GM19455 (cell line): ENCODE data around the gene ABCC3.

Source experiments
- ATAC-seq: cut with Tn5 transposase; IDR thresholded peaks from one replicate; pipeline ENCODE4 v1.9.1; 2021; ENCODE audit not compliant: unreplicated experiment

The ABCC3 gene

DNA sequence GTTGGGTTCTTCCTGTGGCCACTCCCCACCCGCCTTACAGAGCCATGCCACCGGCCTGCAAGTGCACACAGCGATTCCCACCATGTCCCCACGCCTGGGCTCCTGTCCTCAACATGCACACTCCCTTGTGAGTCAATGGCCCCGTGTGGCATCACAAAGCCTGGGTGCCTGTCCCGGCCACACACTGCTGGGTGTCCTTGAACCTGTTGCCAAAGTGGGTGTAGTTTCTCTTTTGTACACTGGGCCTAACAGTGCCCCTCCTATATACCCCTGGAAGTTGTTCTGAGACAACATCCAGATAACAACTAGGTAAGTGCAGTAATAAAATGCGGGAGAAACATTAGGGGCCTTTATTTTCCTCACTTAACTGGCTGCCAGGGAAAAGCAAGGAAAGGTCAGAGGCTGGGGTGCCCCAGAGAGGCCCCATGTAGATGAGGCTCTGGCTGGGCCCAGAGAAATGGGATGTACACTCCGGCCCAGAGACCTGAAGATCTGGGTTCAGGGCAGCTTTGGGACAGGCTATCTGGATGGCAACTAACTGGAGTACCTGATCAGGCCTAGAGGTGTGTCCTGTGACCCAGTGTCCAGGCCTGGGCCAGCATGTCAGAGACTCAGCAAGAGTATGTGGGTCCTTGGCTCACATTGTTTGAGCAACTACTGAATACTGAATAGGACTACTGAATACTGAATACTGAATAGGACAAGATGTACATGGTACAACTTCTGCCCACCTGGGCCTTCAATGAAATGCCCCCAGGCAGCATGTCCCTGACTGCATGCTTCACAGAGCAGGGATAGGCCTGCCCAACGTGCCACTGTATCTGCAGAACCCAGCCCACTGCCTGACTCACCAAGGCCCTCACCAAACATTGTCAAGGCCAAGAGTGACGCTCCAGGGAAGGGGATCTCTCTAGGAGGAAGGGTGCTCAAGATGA is 8.3 kb downstream of the ABCC3 start:
- no peak for ATAC-seq

DNA sequence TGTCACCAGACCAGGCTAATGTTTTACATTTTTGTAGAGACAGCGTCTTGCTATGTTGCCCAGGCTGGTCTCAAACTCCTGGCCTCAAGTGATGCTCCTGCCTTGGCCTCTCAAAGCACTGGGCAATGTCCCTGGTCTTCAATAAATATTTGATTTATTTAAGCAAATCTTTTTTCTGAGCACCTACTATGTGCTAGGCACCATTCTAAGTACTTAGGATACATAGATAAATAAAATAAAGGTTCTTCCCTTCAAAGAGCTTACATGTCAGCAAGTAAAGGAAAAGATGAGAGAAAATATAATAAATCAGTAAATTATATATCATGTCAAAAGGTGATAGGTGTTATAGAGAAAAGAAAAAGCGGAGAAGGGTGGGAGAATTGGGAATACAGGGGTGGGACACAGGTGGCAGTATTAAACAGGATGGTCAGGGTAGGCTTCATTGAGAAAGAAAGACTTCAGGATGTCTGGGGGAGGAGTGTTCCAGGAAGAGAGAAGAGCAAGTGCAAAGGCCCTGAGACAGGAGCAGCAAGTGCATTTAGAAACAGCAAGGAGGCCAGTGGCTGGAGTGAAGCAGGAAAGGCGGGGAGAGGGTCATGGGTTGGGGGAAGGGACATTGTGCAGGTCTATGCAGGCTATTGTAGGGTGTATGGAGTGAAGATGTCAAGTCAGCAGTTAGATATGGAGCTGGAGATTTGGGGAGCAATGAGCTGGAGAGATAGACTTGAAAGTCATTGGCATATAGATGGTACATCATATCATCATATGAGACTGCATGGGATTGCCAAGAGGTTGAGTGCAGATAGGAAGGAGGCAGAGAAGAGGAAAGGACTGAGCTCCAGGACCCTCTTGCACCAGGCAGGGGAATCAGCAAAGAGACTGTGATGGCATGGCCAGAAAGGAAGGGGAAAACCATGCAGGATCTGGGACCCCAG is 11.3 kb downstream of the ABCC3 start:
- no peak for ATAC-seq

DNA sequence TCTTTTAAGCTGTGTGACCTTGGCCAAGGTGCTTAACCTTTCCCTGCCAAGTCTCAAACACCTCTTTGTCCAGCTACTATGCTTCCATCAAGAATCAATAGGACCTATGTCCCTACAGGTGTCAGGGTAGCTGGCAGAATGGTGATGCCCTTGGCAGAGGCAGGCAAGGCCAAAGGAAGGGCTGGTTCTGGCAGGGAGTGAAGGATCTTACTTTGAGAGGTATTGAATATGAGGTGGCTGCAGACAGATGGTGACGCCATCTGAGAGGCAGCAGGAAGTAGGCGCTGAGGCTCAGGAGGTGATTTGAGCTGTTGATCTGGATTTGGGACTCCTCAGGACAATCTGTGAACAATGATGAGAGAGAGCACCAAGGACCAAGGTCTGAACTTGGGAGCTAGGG is 12.5 kb downstream of the ABCC3 start:
- ATAC-seq: no peak

DNA sequence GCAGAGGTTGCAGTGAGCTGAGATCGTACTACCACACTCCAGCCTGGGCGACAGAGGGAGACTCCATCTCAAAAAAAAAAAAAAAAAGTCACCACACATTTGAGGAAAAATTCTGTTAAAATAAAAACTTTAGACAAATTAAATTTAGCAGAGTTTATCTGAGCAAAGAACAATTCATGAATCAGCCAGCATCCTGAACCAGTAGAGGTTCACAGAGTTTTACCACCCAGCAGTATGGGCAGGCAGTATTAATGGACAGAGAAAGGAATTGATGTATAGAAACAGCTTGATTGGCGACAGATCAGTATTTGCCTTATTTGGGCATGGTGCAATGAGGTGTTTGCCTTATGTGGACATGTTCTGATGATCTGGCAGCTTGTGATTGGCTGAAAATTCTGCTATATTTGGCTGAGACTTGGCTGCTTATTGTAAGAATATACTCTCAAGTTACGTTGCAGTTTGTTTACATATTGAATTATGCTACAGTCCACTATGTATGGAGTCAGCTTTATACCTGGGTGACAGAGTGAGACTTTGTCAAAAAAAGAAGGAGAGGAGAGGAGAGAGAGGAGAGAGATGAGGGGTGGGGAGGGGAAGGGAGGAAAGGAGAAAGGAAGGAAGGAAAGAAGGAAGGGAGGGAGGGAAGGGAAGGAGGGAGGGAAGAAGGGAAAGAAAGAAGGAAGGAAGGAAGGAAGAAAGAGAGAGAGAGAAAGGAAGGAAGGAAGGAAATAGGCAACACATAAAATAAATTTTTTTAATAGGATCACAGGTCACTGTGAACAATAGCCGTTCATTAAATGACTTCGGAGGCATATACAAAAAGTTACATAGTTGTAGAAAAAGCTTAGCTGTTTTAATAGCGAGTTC is 14.6 kb downstream of the ABCC3 start:
- ATAC-seq: no peak

DNA sequence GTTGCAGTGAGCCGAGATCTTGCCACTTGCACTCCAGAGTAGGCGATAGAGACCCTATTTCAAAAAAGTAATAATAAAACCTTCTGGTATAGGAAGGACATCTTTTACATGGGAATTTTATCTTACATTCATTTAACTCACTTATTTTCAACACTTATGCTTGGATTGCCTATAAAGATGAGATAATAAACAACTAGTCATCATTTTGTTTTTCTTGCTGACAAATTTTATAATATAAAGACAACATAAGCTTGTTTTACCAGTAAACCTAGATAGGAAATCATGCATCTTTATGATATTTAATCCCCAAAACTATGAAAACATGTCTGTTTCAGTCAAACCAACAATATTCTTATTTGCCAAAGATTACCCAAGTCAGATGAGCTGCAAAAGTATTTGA is 17.0 kb downstream of the ABCC3 start:
- ATAC-seq: no peak

DNA sequence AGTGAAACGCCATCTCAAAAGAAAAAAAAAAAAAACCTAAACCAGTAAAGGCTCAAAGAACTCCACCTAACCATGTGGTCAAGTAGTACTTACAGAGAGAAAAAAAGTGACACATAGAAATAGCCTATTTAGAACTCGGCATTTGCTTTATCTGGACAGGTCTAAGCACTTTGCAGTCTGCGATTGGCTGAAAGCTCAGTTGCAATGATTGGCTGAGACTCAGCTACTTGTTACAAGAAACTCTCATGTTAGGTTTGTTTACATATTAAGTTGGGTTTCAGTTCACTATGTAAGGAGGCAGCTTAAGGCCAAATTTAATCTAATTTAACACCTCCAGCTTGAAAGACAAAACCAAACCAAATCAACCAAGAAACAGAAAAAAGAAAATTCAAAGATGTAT is 19.1 kb downstream of the ABCC3 start:
- no peak for ATAC-seq

DNA sequence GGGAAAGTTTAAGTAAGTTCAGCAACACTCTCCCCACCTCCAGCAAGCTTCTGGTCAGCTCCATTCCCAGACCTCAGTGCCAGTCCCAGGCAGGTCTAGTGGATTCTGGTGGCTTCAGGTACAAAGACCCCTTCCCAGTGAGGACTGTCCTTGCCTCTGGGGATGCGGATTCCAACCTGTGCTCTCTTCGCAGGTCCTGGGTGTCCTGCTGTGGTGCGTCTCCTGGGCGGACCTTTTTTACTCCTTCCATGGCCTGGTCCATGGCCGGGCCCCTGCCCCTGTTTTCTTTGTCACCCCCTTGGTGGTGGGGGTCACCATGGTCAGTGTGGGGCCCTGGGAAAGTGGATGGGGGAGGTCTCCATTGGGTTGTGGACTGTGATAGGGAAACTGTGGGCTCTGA is 21.8 kb downstream of the ABCC3 start:
- no peak for ATAC-seq

DNA sequence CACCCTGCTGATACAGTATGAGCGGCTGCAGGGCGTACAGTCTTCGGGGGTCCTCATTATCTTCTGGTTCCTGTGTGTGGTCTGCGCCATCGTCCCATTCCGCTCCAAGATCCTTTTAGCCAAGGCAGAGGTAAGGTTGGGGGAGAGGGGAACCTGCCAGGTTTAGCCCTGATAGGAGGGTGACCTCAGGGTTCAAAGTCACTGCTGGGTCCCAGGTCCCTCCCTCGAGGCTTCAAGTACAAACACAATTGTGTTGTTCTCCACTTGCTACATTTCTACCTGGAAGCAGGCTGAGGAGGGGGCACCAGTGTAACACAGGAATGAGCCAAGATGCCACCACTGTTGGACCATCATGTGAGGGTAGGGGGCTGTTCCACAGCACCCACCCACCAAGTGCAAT is 22.4 kb downstream of the ABCC3 start:
- no peak for ATAC-seq

DNA sequence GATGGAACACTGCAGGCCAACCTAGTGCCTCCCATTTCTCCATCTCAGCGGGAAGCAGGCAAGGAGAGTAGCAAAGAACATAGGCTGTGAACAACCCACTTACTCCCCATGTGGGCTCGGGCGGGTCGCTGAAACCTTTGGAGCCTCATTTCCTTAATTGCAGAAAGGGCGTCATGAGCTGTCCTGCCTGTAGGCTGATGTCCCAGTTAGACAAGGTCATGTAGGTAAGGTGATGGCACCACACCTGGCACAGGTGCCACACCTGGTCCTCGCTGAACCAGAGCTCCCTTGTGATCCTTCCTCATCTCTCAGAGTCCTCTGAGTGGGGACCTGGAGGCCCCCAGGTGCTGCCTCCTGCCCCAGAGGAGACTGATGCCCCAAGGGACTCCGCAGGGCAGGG is 22.9 kb downstream of the ABCC3 start:
- no peak for ATAC-seq

DNA sequence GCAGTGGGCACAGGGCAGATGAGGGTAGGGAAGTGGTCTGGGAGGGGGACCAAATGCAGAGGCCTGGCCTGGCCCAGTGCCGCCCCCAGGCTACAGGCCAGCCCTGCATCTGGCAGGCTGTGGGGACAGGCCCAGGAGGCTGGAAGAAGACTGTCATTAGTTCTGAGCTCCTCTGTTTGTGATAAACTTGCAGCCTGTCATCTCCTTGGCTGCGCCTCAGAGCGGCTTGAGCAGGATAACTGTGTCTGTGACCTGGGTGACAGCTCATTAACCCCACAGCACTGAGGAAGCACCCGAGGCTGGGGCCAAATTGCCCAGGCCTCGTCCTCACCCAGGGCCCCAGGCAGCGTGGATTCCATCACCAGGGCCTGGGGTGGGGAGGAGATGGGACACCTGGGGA is 23.9 kb downstream of the ABCC3 start:
- no peak for ATAC-seq

DNA sequence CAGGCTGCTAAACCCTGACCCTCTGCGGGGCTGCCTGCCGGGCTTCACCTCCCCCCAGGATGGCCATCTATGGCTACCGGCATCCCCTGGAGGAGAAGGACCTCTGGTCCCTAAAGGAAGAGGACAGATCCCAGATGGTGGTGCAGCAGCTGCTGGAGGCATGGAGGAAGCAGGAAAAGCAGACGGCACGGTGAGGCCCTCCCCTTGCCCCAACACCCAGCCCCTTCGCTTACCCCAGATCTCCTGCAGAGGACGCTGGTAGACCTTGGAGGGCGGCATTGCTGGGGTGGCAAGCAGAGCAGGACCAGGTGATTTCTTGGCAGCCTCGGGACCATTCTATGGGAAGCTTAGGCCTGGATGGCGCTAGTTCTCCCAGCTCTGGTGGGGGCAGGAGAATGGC is 24.5 kb downstream of the ABCC3 start:
- no peak for ATAC-seq

DNA sequence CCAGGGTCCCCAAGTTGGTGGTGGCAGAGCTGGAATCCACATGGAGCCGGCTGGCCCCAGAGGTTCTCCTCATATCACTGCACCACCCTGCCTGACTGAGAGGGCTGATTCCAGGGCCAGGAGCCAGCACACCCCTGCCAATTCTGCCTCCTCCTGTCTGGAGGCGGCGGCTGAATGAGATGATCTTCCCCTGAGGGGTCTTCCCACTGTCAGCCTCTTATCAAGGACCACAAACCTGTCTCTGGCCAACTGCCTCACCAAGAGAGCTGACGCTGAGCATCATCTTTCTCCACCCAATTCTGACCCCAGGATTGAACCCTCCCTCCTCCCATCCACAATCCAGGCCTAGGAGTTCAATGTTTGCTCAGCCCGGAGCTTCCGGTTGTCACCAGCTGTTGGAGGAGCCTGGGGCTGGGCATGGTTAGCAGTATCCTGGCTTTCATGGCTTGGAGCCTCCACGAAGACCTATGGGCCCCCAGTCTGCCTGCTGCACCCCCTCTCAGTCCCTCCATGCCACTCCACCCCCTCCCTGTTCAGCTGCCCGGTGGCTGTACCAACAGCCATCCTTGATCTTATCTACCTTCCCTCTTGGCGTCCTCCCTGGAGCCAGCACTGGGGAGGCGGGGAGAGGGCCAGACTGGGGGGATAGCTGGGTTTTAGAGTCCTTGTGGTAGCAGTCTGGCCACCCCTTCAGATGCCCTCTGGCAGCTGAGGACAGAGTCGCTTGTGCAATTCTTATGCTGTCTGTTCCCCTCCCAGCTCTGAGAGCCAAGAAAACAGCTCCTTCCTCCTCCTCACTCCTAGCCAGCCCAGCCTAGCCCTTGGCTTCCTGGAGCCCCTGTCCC is 25.6 kb downstream of the ABCC3 start:
- no peak for ATAC-seq

DNA sequence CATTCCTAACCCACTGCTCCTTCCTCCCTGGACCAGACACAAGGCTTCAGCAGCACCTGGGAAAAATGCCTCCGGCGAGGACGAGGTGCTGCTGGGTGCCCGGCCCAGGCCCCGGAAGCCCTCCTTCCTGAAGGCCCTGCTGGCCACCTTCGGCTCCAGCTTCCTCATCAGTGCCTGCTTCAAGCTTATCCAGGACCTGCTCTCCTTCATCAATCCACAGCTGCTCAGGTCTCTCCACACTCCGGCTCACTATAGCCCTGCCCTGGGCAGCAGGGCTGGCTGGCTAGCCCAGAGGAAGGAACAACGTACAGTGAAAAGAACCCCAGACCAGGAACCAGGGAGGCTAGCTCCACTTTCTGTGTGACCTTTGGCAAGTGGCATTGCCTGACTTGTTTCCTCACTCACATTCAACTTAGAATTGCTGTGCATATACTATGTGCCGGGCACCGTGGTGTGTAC is 26.2 kb downstream of the ABCC3 start:
- ATAC-seq: no peak

DNA sequence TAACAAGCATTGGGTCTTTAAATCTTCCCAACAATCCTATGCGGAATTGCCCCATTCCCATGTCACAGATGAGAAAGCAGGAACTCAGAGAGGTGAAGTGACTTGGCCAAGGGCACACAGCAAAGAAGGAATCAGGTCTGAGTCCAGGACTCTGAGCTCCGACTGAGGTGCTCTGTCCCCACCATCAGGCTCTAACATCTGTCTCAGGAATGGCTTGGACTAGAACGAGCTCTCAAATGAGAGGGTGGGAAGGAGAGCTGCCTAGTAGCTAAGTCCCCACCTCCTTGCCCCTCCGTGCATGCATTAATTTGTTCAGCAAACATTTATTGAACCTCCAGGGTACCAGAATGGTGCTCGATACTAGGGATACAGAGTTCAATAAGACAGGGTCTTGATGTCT is 26.7 kb downstream of the ABCC3 start:
- ATAC-seq: no peak

DNA sequence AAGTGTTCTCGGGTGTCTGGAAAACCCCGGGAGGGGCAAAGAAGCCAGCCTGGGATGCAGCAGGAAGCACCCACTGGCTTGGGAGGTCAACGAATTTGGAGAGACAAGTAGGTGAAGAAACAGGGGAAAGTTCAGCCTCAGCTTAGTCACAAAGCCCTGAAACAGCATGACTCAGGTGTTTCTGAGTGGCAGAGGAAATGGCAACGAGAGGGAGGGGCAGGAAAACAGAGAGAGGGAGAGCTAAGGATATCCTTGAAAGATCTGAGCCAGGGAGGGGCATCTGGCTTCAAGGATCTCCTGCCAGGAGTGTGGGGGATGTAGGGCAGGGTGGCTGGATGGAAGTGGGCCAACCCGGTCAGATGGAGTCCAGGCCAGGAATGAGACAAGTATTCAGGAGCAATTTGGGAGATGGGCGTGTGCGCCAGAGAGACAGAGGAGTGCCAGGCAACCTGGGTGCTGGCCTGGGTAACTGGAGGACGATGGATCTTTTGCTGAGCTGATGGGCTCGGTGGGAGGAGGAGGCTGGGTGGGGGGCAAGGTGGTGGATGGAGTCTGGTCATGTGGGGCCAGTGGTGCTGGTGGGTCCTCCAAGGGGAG is 27.2 kb downstream of the ABCC3 start:
- ATAC-seq: no peak

DNA sequence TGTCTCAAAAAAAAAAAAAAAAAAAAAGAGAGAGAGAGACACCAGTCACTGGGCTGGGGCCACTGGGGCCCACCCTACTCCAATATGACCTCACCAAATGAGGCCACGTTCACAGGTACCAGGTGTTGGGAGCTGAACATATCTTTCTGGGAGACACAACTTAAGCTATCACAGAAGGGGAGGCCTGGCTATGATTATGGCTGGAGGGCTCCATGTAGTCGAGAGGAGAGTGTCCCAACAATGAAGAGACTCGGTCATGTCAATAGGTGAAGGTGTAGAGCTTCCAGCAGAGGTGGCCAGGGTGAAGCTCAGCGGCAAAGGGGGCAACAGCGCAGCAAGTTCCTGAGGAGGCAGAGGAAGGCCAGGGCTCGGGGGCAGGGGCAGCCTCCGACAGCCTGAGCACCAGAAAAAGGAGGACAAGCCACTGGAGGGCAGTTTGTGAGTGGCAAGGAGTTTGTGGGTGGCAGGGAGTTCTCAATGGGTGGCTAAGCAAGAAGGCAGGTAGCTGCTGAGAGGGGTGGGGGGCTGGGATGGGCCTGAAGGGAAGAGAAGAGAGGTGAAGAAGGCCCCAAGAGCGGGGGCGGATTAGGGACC is 28.0 kb downstream of the ABCC3 start:
- ATAC-seq: no peak

DNA sequence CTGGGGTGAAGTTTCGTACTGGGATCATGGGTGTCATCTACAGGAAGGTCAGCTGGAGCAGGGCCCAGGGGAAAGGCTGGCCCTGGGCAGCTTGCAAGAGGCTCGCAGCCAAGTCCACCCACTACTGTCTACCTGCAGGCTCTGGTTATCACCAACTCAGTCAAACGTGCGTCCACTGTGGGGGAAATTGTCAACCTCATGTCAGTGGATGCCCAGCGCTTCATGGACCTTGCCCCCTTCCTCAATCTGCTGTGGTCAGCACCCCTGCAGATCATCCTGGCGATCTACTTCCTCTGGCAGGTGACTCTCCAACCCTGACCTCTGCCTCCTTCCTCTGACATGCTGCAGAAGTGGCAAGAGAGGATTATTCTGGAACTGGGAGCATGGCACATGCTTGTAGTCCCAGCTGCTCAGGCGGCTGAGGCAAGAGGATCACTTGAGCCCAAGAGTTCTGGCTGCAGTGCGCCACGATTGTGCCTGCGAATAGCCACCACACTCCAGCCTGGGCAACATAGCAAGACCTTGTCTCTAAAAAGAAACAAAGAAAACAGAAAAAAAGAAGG is 29.2 kb downstream of the ABCC3 start:
- ATAC-seq: no peak

DNA sequence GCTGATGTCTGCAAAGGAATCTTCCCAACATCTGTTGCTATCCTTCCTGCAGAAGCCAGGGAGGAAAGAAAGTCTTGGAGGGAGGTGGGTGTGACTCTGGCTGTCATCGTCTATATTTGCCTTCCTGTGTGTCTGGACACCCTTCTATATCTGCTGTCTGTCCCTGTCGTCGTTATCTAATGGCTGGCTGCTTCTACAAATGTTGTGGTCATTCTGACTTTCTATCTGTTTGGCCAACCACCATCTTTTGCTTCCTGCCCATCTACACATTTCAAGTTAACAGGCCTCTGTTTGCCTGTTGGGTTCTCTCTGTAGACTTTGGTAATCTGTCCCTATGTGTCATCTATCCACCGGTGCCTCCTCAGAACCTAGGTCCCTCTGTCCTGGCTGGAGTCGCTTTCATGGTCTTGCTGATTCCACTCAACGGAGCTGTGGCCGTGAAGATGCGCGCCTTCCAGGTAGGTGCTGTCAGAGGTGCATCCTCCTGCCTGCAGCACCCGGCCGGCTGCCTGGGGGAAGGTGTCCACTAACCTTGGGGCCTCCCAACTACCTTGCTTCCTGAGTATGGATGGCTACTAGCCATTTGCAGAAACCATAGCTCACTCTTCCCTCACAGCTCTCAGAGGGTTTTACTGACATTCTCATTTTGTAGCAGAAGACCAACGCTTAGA is 30.2 kb downstream of the ABCC3 start:
- no peak for ATAC-seq
